Measurements from ENCODE around the gene TRIM56. TPM values are rescaled to one million over a fixed set of nuclear protein-coding genes. Genes with fewer than 3 reads are reported as not detected.
A peak's percentile ranks its signal among the peaks of the same experiment; 100 is the strongest.

The TRIM56 gene
- total and polyA plus RNA-seq, 2 of the 4 experiments (the other 2 are of a cell fraction), result 3.9 to 5.9 TPM

- TF ChIP-seq RFX5 (IDR thresholded peaks at IDR 0.05; ENCODE audit: low read depth, low read length) (no peak), CHD1 (IDR thresholded peaks at IDR 0.05; ENCODE audit: low read depth, low read length) (peak; percentile 12; the same call in 1 of the 2 replicates), RCOR1 (IDR thresholded peaks at IDR 0.05; ENCODE audit: insufficient replicate concordance, low read length) (no peak)
Observed at GRCh38 chr7:101138213-101138870, 53.1 kb downstream of the TRIM56 start (continued).

- Histone ChIP-seq H3K4me3 (ENCODE audit: insufficient read depth, low read depth, low read length) (no peak overlapping the region), H2BK5ac (ENCODE audit: low read depth, low read length, poor library complexity, severe bottlenecking) (peak overlapping the region; percentile 75), H3K9me1 (ENCODE audit: insufficient read depth, low read length) (peaks cover 5% of the 10 kb centered on the region; the same call in 1 of the 2 replicates), H3K9ac (ENCODE audit: low read depth, low read length) (no peak overlapping the region), H3K4ac (ENCODE audit: low read depth, low read length) (peak overlapping the region; percentile 72; the same call in 1 of the 2 replicates), H4K20me1 (ENCODE audit: insufficient read depth, low read length) (peaks cover 23% of the 10 kb centered on the region), H4K8ac (ENCODE audit: low read depth in 2 of 2, low read length in 2 of 2) (peak overlapping the region; percentile 43 to 47; a peak in 2 of 4 replicates), H2BK15ac (ENCODE audit: low read depth, low read length) (peak overlapping the region; percentile 87), H2AK5ac (ENCODE audit: low read depth, low read length) (no peak overlapping the region), H3K79me1 (ENCODE audit: low read depth in 1 of 2, low read length in 2 of 2) (peaks cover 0 to 11% of the 10 kb centered on the region in 2 experiments; a peak in 2 of 4 replicates), H3K14ac (replicated peaks; ENCODE audit: low read depth, low read length) (no peak overlapping the region; the same call in 1 of the 2 replicates), H4K91ac (ENCODE audit: insufficient read depth, low read depth, low read length) (peak overlapping the region; percentile 70; the same call in 1 of the 2 replicates), H2AFZ (replicated peaks; ENCODE audit: low read length, poor library complexity) (no peak overlapping the region), H2BK120ac (ENCODE audit: low read depth, low read length) (peak overlapping the region; percentile 90), H3K27ac (ENCODE audit: insufficient read depth, low read length) (peak overlapping the region; percentile 31; the same call in 1 of the 2 replicates), H3K23ac (ENCODE audit: low read depth, low read length) (no peak overlapping the region), H2BK20ac (ENCODE audit: low read depth, low read length) (peak overlapping the region; percentile 72; the same call in 1 of the 2 replicates), H3K4me1 (ENCODE audit: control insufficient read depth, insufficient read depth, low read length) (peaks cover 14% of the 10 kb centered on the region; the same call in 1 of the 2 replicates), H3K9me3 (ENCODE audit: control insufficient read depth, insufficient read depth, low read length) (no peaks in the 10 kb centered on the region), H3K18ac (ENCODE audit: low read depth, low read length) (no peak overlapping the region), H3K36me3 (ENCODE audit: control insufficient read depth, insufficient read depth, low read length) (peaks cover 20% of the 10 kb centered on the region), H3K27me3 (ENCODE audit: control insufficient read depth, insufficient read depth, low read length) (no peaks in the 10 kb centered on the region), H2AK9ac (replicated peaks; ENCODE audit: low read depth, low read length, poor library complexity) (no peak overlapping the region), H3K4me2 (ENCODE audit: low read depth, low read length) (no peak overlapping the region), H3K56ac (ENCODE audit: extremely low read depth, insufficient read depth, low read length) (no peak overlapping the region), H4K5ac (ENCODE audit: low read depth, low read length) (peak overlapping the region; percentile 59; the same call in 1 of the 2 replicates)
- in situ Hi-C loops (cut with MboI; ENCODE audit: low sequenced_read_pairs), result no loop called here
- ChIA-PET CTCF (interaction anchor here (0.8 to 2.1 kb wide), 2 partner anchors 52 to 142 kb away, joined by 3 to 8 read pairs; no protein-coding TSS in a partner anchor), POLR2A (ENCODE audit: unreplicated experiment) (interaction anchor here (1.0 to 1.8 kb wide), 2 partner anchors 46 to 55 kb away, joined by 4 to 5 read pairs; partner anchors contain the start of gene TRIM56)
- peak; percentile 57 for DNase-seq
- intact Hi-C loops (cut with micrococcal nuclease), result no loop called here
- dilution Hi-C loops (cut with HindIII; ENCODE audit: low sequenced_read_pairs, unreplicated experiment), result no loop called here
- ATAC-seq (ENCODE audit: low read depth), result peak; percentile 1; the same call in 1 of the 2 replicates
- no TSS peak for BruUV-seq (replicated peaks)
- WGBS, 2 experiments (ENCODE audit: extremely low coverage in 2 of 2, insufficient read length in 1 of 2), result no CpG with 5 or more reads among the region's 3 CpGs
- TF ChIP-seq CTCF (conservative IDR thresholded peaks at IDR 0.05; ENCODE audit: low read depth, low read length) (no peak), FOS (IDR thresholded peaks at IDR 0.05; ENCODE audit: low read depth, low read length) (no peak), SMC3 (IDR thresholded peaks at IDR 0.05; ENCODE audit: low read depth, low read length) (no peak), CEBPB (IDR thresholded peaks at IDR 0.05; ENCODE audit: low read depth, low read length) (no peak), POLR2A (IDR thresholded peaks at IDR 0.05; ENCODE audit: low read depth, low read length) (no peak; the same call in 1 of the 2 replicates), MAFK (IDR thresholded peaks at IDR 0.05; ENCODE audit: low read depth, low read length) (no peak), RAD21 (IDR thresholded peaks at IDR 0.05; ENCODE audit: low read length) (no peak), MAZ (IDR thresholded peaks at IDR 0.05; ENCODE audit: borderline replicate concordance, low read depth, low read length) (no peak), NFE2L2 (IDR thresholded peaks at IDR 0.05; ENCODE audit: low read depth, low read length) (no peak), ELK1 (IDR thresholded peaks at IDR 0.05; ENCODE audit: borderline replicate concordance, low read depth, low read length) (no peak), CHD1 (IDR thresholded peaks at IDR 0.05; ENCODE audit: low read depth, low read length) (no peak)
Observed at GRCh38 chr7:101140339-101140699, 55.0 kb downstream of the TRIM56 start.

Measured in IMR-90 (cell line).